GM12874 (cell line): ENCODE data around the gene RAP1A.

Experiments
- CTCF ChIP-seq: IDR thresholded peaks from 2 replicates; pipeline ENCODE4 v1.5.1; 2011; ENCODE audit warnings: low read depth, mild to moderate bottlenecking, control low read depth, low read length, moderate library complexity; ENCODE audit not compliant: insufficient read depth

RAP1A gene

GRCh38 chr1:111592389-111593361, 26.9 kb upstream of the RAP1A start:
- TF ChIP-seq CTCF, result no peak

GRCh38 chr1:111593403-111594305, 25.9 kb upstream of the RAP1A start:
- TF ChIP-seq CTCF, result no peak

- no peak for TF ChIP-seq CTCF
Observed at GRCh38 chr1:111594306-111594693, 25.3 kb upstream of the RAP1A start.

- no peak for TF ChIP-seq CTCF
Observed at GRCh38 chr1:111595807-111596206, 23.8 kb upstream of the RAP1A start.

- no peak for TF ChIP-seq CTCF
Observed at GRCh38 chr1:111596499-111596898, 23.1 kb upstream of the RAP1A start.

GRCh38 chr1:111597426-111597825, 22.2 kb upstream of the RAP1A start:
- no peak for TF ChIP-seq CTCF

GRCh38 chr1:111598544-111598943, 21.0 kb upstream of the RAP1A start:
- no peak for TF ChIP-seq CTCF
